GM23248 (cell line): ENCODE results near the gene THSD4.

Experiments
- EZH2 ChIP-seq: fragments of 200-600 bp; sonication (generic); IDR thresholded peaks from 2 replicates; pipeline ENCODE4 v1.6.1; 2018; ENCODE audit warnings: antibody characterized with exemption, mild to moderate bottlenecking; ENCODE audit not compliant: insufficient read depth, poor library complexity, severe bottlenecking
- EZH2phosphoT487 ChIP-seq: fragments of 200-600 bp; sonication (generic); IDR thresholded peaks from 2 replicates; pipeline ENCODE4 v1.6.1; 2018; ENCODE audit warnings: antibody characterized with exemption, moderate library complexity, mild to moderate bottlenecking, low read depth; ENCODE audit not compliant: insufficient read depth

GRCh38 chr15:71219101-71219500, 103.8 kb downstream of the THSD4 start:
- no peak for TF ChIP-seq EZH2
- TF ChIP-seq EZH2phosphoT487: no peak
